HL-60 (cell line): ENCODE measurements around the gene PSMD5.

Source experiments
- GABPA ChIP-seq: IDR thresholded peaks from 2 replicates; pipeline ENCODE4 v1.6.1; 2012; ENCODE audit warnings: low read depth
- POLR2AphosphoS5 ChIP-seq: IDR thresholded peaks from 2 replicates; pipeline ENCODE4 v1.6.1; 2012; ENCODE audit warnings: low read depth
- SPI1 ChIP-seq: IDR thresholded peaks from 2 replicates; pipeline ENCODE4 v1.6.1; 2012; ENCODE audit warnings: low read depth, mild to moderate bottlenecking, borderline replicate concordance
- TF ChIP-seq, protein P1 (sequence below): IDR thresholded peaks from one replicate; pipeline ENCODE4 v1.5.1; 2011; ENCODE audit warnings: low read length, control low read depth, inconsistent platforms; ENCODE audit not compliant: insufficient read depth
- TF ChIP-seq, protein P2 (sequence below): IDR thresholded peaks from 2 replicates; pipeline ENCODE4 v1.6.1; 2012; ENCODE audit warnings: low read depth; ENCODE audit not compliant: insufficient replicate concordance

DNA sequence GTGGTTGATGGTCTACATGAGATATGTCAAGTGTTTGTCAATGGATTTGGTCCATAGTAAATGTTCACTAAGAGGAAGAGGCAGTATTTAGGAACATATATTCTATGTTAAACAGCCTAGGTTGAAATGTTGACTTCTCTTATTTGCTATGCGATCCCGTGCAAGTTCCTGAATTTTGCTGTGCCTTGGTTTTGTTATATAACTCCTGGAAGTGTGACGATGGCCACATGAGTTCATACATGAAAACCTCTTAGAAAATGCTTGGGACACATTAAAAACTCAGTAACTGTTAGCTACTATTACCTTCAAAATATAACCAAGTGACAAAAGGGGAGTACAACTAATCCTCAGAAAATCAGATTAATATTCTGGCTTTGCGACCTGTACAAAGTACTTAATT is 27.6 kb downstream of the PSMD5 start:
- TF ChIP-seq, protein P1, sequence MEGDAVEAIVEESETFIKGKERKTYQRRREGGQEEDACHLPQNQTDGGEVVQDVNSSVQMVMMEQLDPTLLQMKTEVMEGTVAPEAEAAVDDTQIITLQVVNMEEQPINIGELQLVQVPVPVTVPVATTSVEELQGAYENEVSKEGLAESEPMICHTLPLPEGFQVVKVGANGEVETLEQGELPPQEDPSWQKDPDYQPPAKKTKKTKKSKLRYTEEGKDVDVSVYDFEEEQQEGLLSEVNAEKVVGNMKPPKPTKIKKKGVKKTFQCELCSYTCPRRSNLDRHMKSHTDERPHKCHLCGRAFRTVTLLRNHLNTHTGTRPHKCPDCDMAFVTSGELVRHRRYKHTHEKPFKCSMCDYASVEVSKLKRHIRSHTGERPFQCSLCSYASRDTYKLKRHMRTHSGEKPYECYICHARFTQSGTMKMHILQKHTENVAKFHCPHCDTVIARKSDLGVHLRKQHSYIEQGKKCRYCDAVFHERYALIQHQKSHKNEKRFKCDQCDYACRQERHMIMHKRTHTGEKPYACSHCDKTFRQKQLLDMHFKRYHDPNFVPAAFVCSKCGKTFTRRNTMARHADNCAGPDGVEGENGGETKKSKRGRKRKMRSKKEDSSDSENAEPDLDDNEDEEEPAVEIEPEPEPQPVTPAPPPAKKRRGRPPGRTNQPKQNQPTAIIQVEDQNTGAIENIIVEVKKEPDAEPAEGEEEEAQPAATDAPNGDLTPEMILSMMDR: no peak
- TF ChIP-seq SPI1 (no peak; the same call in 1 of the 2 replicates), POLR2AphosphoS5 (no peak), GABPA (no peak)
- TF ChIP-seq, protein P2, sequence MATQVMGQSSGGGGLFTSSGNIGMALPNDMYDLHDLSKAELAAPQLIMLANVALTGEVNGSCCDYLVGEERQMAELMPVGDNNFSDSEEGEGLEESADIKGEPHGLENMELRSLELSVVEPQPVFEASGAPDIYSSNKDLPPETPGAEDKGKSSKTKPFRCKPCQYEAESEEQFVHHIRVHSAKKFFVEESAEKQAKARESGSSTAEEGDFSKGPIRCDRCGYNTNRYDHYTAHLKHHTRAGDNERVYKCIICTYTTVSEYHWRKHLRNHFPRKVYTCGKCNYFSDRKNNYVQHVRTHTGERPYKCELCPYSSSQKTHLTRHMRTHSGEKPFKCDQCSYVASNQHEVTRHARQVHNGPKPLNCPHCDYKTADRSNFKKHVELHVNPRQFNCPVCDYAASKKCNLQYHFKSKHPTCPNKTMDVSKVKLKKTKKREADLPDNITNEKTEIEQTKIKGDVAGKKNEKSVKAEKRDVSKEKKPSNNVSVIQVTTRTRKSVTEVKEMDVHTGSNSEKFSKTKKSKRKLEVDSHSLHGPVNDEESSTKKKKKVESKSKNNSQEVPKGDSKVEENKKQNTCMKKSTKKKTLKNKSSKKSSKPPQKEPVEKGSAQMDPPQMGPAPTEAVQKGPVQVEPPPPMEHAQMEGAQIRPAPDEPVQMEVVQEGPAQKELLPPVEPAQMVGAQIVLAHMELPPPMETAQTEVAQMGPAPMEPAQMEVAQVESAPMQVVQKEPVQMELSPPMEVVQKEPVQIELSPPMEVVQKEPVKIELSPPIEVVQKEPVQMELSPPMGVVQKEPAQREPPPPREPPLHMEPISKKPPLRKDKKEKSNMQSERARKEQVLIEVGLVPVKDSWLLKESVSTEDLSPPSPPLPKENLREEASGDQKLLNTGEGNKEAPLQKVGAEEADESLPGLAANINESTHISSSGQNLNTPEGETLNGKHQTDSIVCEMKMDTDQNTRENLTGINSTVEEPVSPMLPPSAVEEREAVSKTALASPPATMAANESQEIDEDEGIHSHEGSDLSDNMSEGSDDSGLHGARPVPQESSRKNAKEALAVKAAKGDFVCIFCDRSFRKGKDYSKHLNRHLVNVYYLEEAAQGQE: no peak
